GM23338 (cell line): ENCODE data around the gene SDHB. TPM values are rescaled to one million over a fixed set of nuclear protein-coding genes. Genes with fewer than 3 reads are reported as not detected.

Experiments
- ATAC-seq: fragments of 200-7000 bp; cut with Tn5 transposase; 3 replicates; pipeline ENCODE4 v1.9.1; 2020
- DNase-seq: peaks from one replicate; pipeline ENCODE4 v3.0.0-alpha.2; 2015; ENCODE audit warnings: low spot score
- H2AFZ ChIP-seq: fragments of 200-600 bp; sonication (generic); 2 replicates; pipeline ENCODE4 v1.8.0; 2016; ENCODE audit warnings: antibody characterized with exemption, mild to moderate bottlenecking, moderate library complexity
- H3F3A ChIP-seq: fragments of 200-600 bp; sonication (generic); replicated peaks from 2 replicates; pipeline ENCODE4 v1.8.0; 2017; ENCODE audit warnings: antibody characterized with exemption, mixed run types, low read depth
- H3K27ac ChIP-seq: fragments of 200-600 bp; sonication (generic); 2 replicates; pipeline ENCODE4 v1.6.1; 2016; ENCODE audit warnings: low read depth
- H3K27me3 ChIP-seq: fragments of 200-600 bp; sonication (generic); 2 replicates; pipeline ENCODE4 v1.8.0; 2016; ENCODE audit warnings: mild to moderate bottlenecking, mixed run types, moderate library complexity; ENCODE audit not compliant: insufficient read depth
- H3K36me3 ChIP-seq: fragments of 200-600 bp; sonication (generic); 2 replicates; pipeline ENCODE4 v1.8.0; 2016; ENCODE audit warnings: mild to moderate bottlenecking; ENCODE audit not compliant: insufficient read depth
- H3K4me1 ChIP-seq: fragments of 200-600 bp; sonication (generic); 2 replicates; pipeline ENCODE4 v1.8.0; 2016; ENCODE audit warnings: mild to moderate bottlenecking, moderate library complexity; ENCODE audit not compliant: insufficient read depth
- H3K4me2 ChIP-seq: fragments of 200-600 bp; sonication (generic); 2 replicates; pipeline ENCODE4 v1.7.1; 2017; ENCODE audit warnings: mixed run types
- H3K4me3 ChIP-seq: fragments of 200-600 bp; sonication (generic); 2 replicates; pipeline ENCODE4 v1.6.1; 2016; ENCODE audit warnings: mixed run types
- H3K79me2 ChIP-seq: fragments of 200-600 bp; sonication (generic); replicated peaks from 2 replicates; pipeline ENCODE4 v1.8.0; 2017; ENCODE audit warnings: mild to moderate bottlenecking; ENCODE audit not compliant: insufficient read depth
- H3K9me2 ChIP-seq: fragments of 200-600 bp; sonication (generic); 2 replicates; pipeline ENCODE4 v1.8.0; 2017; ENCODE audit not compliant: insufficient read depth
- H4K20me1 ChIP-seq: fragments of 200-600 bp; sonication (generic); replicated peaks from 2 replicates; pipeline ENCODE4 v1.8.0; 2017; ENCODE audit warnings: mild to moderate bottlenecking; ENCODE audit not compliant: insufficient read depth
- H3K27ac Mint-ChIP-seq: 2 replicates; pipeline ENCODE4 v1.8.0; 2020; ENCODE audit warnings: inconsistent platforms, mild to moderate bottlenecking, moderate library complexity, mixed read lengths
- H3K27me3 Mint-ChIP-seq: 3 replicates; pipeline ENCODE4 v1.8.0; 2022; ENCODE audit warnings: low read depth, mild to moderate bottlenecking, moderate library complexity, mixed read lengths, inconsistent platforms; ENCODE audit not compliant: insufficient read depth, poor library complexity
- H3K36me3 Mint-ChIP-seq: 3 replicates; pipeline ENCODE4 v1.8.0; 2021; ENCODE audit warnings: low read depth, mild to moderate bottlenecking, inconsistent platforms, moderate library complexity, mixed read lengths
- H3K4me1 Mint-ChIP-seq: 3 replicates; pipeline ENCODE4 v1.8.0; 2020; ENCODE audit warnings: mild to moderate bottlenecking, inconsistent platforms, mixed read lengths
- H3K4me3 Mint-ChIP-seq: 3 replicates; pipeline ENCODE4 v1.8.0; 2021; ENCODE audit warnings: moderate library complexity, mild to moderate bottlenecking, inconsistent platforms, mixed read lengths
- H3K9me3 Mint-ChIP-seq: 3 replicates; pipeline ENCODE4 v1.8.0; 2020; ENCODE audit warnings: moderate library complexity, mild to moderate bottlenecking, inconsistent platforms, mixed read lengths
- CREB1 ChIP-seq: fragments of 250-450 bp; sonication (Bioruptor Pico); IDR thresholded peaks from 2 replicates; pipeline ENCODE4 v1.5.0; 2020; ENCODE audit warnings: low read depth, mild to moderate bottlenecking, moderate library complexity
- CTCF ChIP-seq, 2 experiments: fragments of 200-600 bp in 1 of 2; sonication (generic) in 1 of 2; conservative IDR thresholded peaks; 2 replicates each; pipeline versions ENCODE4 v1.5.1 to v1.6.1; 2016 to 2017; ENCODE audit warnings: antibody characterized with exemption in 2 of 2, low read depth in 2 of 2, mild to moderate bottlenecking in 2 of 2, moderate library complexity in 1 of 2
- EZH2 ChIP-seq: fragments of 200-600 bp; sonication (generic); IDR thresholded peaks from one replicate; pipeline ENCODE4 v1.8.0; 2017; ENCODE audit warnings: antibody characterized with exemption, mild to moderate bottlenecking, low read depth; ENCODE audit not compliant: unreplicated experiment
- EZH2phosphoT487 ChIP-seq: fragments of 200-600 bp; sonication (generic); IDR thresholded peaks from one replicate; pipeline ENCODE4 v1.8.1; 2018; ENCODE audit warnings: antibody characterized with exemption; ENCODE audit not compliant: unreplicated experiment
- JUNB ChIP-seq: IDR thresholded peaks from one replicate; pipeline ENCODE4 v1.6.1; 2016; ENCODE audit warnings: antibody characterized with exemption; ENCODE audit not compliant: unreplicated experiment
- NANOG ChIP-seq: IDR thresholded peaks from 2 replicates; pipeline ENCODE4 v1.6.1; 2016; ENCODE audit warnings: antibody characterized with exemption, borderline replicate concordance
- POLR2AphosphoS5 ChIP-seq: IDR thresholded peaks from 2 replicates; pipeline ENCODE4 v1.6.1; 2016; ENCODE audit warnings: antibody characterized with exemption, low read depth
- REST ChIP-seq: IDR thresholded peaks from one replicate; pipeline ENCODE4 v1.6.1; 2018; ENCODE audit warnings: antibody characterized with exemption; ENCODE audit not compliant: unreplicated experiment
- STAT1 ChIP-seq: IDR thresholded peaks from one replicate; pipeline ENCODE4 v1.6.1; 2016; ENCODE audit warnings: antibody characterized with exemption; ENCODE audit not compliant: unreplicated experiment
- ZNF114 ChIP-seq: fragments of 250-450 bp; sonication (Bioruptor Pico); IDR thresholded peaks from 2 replicates; pipeline ENCODE4 v1.5.0; 2020; ENCODE audit warnings: mild to moderate bottlenecking, moderate library complexity
- ZNF331 ChIP-seq: fragments of 250-450 bp; sonication (Bioruptor Pico); IDR thresholded peaks from 2 replicates; pipeline ENCODE4 v1.5.0; 2020; ENCODE audit warnings: low read depth, mild to moderate bottlenecking, moderate library complexity
- polyA plus RNA-seq: library from polyadenylated mRNA; unstranded; fragments of >200 nt; fragmentation: Nextera tagmentation; extraction: Ambion mirVana; gene quantifications from 2 replicates; pipeline ENCODE4 v1.2.1, GENCODE V29; 2016
- total RNA-seq: library from RNA; depleted of rRNA; stranded (reverse); fragments of >200 nt; shearing (Covaris generic); gene quantifications from 2 replicates; pipeline ENCODE4 v1.2.3, GENCODE V29; 2014
- TF ChIP-seq, protein P1 (sequence below): fragments of 250-450 bp; sonication (Bioruptor Pico); IDR thresholded peaks from 2 replicates; pipeline ENCODE4 v1.5.0; 2020; ENCODE audit warnings: mild to moderate bottlenecking, moderate library complexity
- TF ChIP-seq, protein P2 (sequence below): IDR thresholded peaks from 2 replicates; pipeline ENCODE4 v1.6.1; 2016; ENCODE audit warnings: antibody characterized with exemption

Gene SDHB
- total and polyA plus RNA-seq, 2 experiments from 2014 or later, result 72.8 to 112 TPM

DNA sequence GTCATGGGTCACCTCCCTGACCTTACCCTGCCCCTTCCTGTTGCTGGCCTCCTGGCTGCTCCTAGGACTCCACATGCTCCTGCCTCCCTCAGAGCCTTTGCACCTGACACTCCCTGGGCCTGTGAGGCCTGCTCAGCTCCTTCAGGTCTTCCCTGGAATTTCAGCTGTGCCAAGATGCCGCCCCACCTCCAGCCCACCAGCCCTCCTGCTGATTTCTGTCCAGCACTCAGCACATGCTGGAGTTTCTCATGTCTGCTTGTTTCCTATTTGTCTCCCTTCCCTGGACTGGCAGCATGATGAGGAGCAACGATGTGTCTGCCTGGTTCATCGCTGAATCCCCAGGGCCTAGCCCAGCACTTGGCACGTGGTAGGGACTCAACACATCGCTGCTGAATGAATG is 76.5 kb downstream of the SDHB start (continued):
- no peak for TF ChIP-seq REST
- TF ChIP-seq NANOG, result no peak

DNA sequence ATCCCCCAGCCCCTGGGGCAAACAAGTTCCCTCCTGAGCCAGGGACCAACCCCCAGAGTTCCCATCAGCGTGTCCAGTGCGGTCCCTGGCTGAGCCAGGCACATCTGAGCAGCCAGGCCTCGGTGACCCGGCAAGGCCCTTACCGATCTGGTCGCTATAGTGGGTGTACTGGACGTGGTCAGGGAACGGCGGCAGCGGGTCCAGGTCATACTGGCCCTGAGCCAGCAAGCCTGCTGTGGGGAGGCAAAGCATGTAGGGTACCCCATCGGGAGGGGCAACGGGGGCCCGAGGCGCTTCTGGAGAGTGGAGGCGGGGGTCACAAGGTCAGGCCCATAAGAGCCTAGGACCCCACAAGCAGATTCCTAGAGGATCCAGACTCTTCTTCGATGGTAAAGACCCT is 76.9 kb downstream of the SDHB start:
- no peak for ATAC-seq
- H3K9me3 Mint-ChIP-seq, result no peaks in the 10 kb centered on the region
- H3K4me1 Mint-ChIP-seq, result peaks cover 45% of the 10 kb centered on the region
- peaks cover 35% of the 10 kb centered on the region for H3K36me3 Mint-ChIP-seq
- Histone ChIP-seq H3K9me2 (no peaks in the 10 kb centered on the region), H3K4me1 (peaks cover 13% of the 10 kb centered on the region), H3K27ac (no peak overlapping the region), H3K4me2 (no peak overlapping the region), H3K36me3 (no peaks in the 10 kb centered on the region; the same call in 1 of the 2 replicates), H3K4me3 (no peak overlapping the region), H3K79me2 (peaks cover 27% of the 10 kb centered on the region), H2AFZ (no peak overlapping the region), H3K27me3 (no peaks in the 10 kb centered on the region), H3F3A (peaks cover 22% of the 10 kb centered on the region; the same call in 1 of the 2 replicates), H4K20me1 (peaks cover 5% of the 10 kb centered on the region; the same call in 1 of the 2 replicates)
- H3K27me3 Mint-ChIP-seq, result peaks cover 21% of the 10 kb centered on the region
- H3K27ac Mint-ChIP-seq, result peak overlapping the region; percentile 86
- no peak for DNase-seq
- no peak overlapping the region for H3K4me3 Mint-ChIP-seq
- no peak for TF ChIP-seq POLR2AphosphoS5
- TF ChIP-seq CREB1 (CRISPR knock-in tag), result no peak
- TF ChIP-seq JUNB, result no peak
- no peak for TF ChIP-seq NANOG
- TF ChIP-seq, protein P1, sequence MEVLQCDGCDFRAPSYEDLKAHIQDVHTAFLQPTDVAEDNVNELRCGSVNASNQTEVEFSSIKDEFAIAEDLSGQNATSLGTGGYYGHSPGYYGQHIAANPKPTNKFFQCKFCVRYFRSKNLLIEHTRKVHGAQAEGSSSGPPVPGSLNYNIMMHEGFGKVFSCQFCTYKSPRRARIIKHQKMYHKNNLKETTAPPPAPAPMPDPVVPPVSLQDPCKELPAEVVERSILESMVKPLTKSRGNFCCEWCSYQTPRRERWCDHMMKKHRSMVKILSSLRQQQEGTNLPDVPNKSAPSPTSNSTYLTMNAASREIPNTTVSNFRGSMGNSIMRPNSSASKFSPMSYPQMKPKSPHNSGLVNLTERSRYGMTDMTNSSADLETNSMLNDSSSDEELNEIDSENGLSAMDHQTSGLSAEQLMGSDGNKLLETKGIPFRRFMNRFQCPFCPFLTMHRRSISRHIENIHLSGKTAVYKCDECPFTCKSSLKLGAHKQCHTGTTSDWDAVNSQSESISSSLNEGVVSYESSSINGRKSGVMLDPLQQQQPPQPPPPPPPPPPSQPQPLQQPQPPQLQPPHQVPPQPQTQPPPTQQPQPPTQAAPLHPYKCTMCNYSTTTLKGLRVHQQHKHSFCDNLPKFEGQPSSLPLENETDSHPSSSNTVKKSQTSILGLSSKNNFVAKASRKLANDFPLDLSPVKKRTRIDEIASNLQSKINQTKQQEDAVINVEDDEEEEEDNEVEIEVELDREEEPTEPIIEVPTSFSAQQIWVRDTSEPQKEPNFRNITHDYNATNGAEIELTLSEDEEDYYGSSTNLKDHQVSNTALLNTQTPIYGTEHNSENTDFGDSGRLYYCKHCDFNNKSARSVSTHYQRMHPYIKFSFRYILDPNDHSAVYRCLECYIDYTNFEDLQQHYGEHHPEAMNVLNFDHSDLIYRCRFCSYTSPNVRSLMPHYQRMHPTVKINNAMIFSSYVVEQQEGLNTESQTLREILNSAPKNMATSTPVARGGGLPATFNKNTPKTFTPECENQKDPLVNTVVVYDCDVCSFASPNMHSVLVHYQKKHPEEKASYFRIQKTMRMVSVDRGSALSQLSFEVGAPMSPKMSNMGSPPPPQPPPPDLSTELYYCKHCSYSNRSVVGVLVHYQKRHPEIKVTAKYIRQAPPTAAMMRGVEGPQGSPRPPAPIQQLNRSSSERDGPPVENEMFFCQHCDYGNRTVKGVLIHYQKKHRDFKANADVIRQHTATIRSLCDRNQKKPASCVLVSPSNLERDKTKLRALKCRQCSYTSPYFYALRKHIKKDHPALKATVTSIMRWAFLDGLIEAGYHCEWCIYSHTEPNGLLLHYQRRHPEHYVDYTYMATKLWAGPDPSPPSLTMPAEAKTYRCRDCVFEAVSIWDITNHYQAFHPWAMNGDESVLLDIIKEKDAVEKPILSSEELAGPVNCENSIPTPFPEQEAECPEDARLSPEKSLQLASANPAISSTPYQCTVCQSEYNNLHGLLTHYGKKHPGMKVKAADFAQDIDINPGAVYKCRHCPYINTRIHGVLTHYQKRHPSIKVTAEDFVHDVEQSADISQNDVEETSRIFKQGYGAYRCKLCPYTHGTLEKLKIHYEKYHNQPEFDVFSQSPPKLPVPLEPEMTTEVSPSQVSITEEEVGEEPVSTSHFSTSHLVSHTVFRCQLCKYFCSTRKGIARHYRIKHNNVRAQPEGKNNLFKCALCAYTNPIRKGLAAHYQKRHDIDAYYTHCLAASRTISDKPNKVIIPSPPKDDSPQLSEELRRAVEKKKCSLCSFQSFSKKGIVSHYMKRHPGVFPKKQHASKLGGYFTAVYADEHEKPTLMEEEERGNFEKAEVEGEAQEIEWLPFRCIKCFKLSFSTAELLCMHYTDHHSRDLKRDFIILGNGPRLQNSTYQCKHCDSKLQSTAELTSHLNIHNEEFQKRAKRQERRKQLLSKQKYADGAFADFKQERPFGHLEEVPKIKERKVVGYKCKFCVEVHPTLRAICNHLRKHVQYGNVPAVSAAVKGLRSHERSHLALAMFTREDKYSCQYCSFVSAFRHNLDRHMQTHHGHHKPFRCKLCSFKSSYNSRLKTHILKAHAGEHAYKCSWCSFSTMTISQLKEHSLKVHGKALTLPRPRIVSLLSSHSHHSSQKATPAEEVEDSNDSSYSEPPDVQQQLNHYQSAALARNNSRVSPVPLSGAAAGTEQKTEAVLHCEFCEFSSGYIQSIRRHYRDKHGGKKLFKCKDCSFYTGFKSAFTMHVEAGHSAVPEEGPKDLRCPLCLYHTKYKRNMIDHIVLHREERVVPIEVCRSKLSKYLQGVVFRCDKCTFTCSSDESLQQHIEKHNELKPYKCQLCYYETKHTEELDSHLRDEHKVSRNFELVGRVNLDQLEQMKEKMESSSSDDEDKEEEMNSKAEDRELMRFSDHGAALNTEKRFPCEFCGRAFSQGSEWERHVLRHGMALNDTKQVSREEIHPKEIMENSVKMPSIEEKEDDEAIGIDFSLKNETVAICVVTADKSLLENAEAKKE, result no peak
- no peak for TF ChIP-seq ZNF114 (CRISPR knock-in tag)
- TF ChIP-seq ZNF331, result no peak
- TF ChIP-seq STAT1, result no peak
- TF ChIP-seq, protein P2, sequence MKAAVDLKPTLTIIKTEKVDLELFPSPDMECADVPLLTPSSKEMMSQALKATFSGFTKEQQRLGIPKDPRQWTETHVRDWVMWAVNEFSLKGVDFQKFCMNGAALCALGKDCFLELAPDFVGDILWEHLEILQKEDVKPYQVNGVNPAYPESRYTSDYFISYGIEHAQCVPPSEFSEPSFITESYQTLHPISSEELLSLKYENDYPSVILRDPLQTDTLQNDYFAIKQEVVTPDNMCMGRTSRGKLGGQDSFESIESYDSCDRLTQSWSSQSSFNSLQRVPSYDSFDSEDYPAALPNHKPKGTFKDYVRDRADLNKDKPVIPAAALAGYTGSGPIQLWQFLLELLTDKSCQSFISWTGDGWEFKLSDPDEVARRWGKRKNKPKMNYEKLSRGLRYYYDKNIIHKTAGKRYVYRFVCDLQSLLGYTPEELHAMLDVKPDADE, result no peak
- no peak for TF ChIP-seq EZH2
- TF ChIP-seq EZH2phosphoT487, result no peak
- no peak for TF ChIP-seq CTCF (conservative IDR thresholded peaks at IDR 0.05; ENCODE audit: low read depth in 2 of 2)
